Kidney (tissue), 14 donors: ENCODE results near the gene IFI27L1. TPM values are rescaled to one million over a fixed set of nuclear protein-coding genes. Genes with fewer than 3 reads are reported as not detected.

Experiments
- DNase-seq, 5 donors: peaks; one replicate each; pipeline ENCODE4 v3.0.0-alpha.2; 2013 to 2020
- FAIRE-seq: peaks from 2 replicates; lab custom pipeline; 2012; peaks lifted over from hg19 to GRCh38; lab: Jason Lieb, UNC
- H3K27ac ChIP-seq, 2 donors: one replicate each; pipeline ENCODE4 v1.7.0; 2013; ENCODE audit warnings: low read depth in 2 of 2, low read length in 2 of 2, inconsistent platforms in 1 of 2
- H3K27me3 ChIP-seq: one replicate; pipeline ENCODE4 v1.7.1; 2013; ENCODE audit warnings: low read length, inconsistent platforms; ENCODE audit not compliant: control insufficient read depth, insufficient read depth
- H3K36me3 ChIP-seq, 3 donors: one replicate each; pipeline versions ENCODE4 v1.7.0 to v1.7.1; 2013; ENCODE audit warnings: low read length in 3 of 3, control low read depth in 1 of 3, inconsistent platforms in 1 of 3; ENCODE audit not compliant: insufficient read depth in 3 of 3, control insufficient read depth in 2 of 3
- H3K4me1 ChIP-seq, 3 donors: one replicate each; pipeline versions ENCODE4 v1.7.0 to v1.7.1; 2013; ENCODE audit warnings: low read length in 3 of 3, inconsistent platforms in 1 of 3, low read depth in 1 of 3; ENCODE audit not compliant: control insufficient read depth in 2 of 3, insufficient read depth in 2 of 3
- H3K4me3 ChIP-seq, 3 donors: one replicate each; pipeline versions ENCODE4 v1.7.0 to v1.8.1; 2013; ENCODE audit warnings: low read length in 3 of 3, control low read depth in 1 of 3, inconsistent platforms in 1 of 3
- H3K9ac ChIP-seq, 3 donors: one replicate each; pipeline versions ENCODE4 v1.7.0 to v1.7.1; 2013; ENCODE audit warnings: low read length in 3 of 3, control low read depth in 1 of 3, inconsistent platforms in 1 of 3
- H3K9me3 ChIP-seq, 3 donors: one replicate each; pipeline versions ENCODE4 v1.7.0 to v1.7.1; 2013; ENCODE audit warnings: low read length in 3 of 3, control low read depth in 1 of 3, inconsistent platforms in 1 of 3; ENCODE audit not compliant: control insufficient read depth in 2 of 3, insufficient read depth in 1 of 3
- CTCF ChIP-seq: IDR thresholded peaks from 3 replicates; pipeline ENCODE4 v1.5.1; 2012; ENCODE audit warnings: mild to moderate bottlenecking, moderate library complexity, borderline replicate concordance; ENCODE audit not compliant: insufficient read depth; ENCODE audit errors: extremely low read depth
- intact Hi-C: fragments of 100-400 bp; cut with DNase I; formaldehyde crosslinking; loops from one replicate; pipeline ENCODE4 v1.11.1; 2022
- polyA plus RNA-seq: library from polyadenylated mRNA; stranded (reverse); fragments of 350-450 nt; fragmentation: Illumina TruSeq; extraction: RNeasy Lipid Tissue Mini Kit (QIAGEN cat#74804); gene quantifications from one replicate; pipeline ENCODE4 v1.2.3, GENCODE V29; 2014; ENCODE audit warnings: low read depth, low replicate concordance; ENCODE audit not compliant: insufficient read depth
- total RNA-seq: library from RNA; stranded (reverse); fragmentation: NEBNext Ultra II Directional; extraction: Animal tissue kit (Norgen Biotek cat#: 25700); gene quantifications from one replicate; pipeline ENCODE4 v1.2.1, GENCODE V29; 2021
- donor health status: control.
- donor health status: control.
- donor health status: control.
- donor health status: control.
- donor health status: control.
- donor health status: DM: yes; HTN: yes; CAD: no.
- donor health status: Normal renal cell carcinoma (clear cell type).

IFI27L1 gene
- total and polyA plus RNA-seq, 2 donors from 2014 or later: 22.5 to 30.6 TPM

- H3K4me3 ChIP-seq: no peak overlapping the region
- no peak for FAIRE-seq
- H3K36me3 ChIP-seq: no peaks in the 10 kb centered on the region
- no peak for TF ChIP-seq CTCF
- peak in 2 of 5 donors; percentile 5 to 11 for DNase-seq
- peaks cover 0 to 8% (median 0%) of the 10 kb centered on the region in 3 donors for H3K4me1 ChIP-seq
- intact Hi-C loops: no loop called here
- no peaks in the 10 kb centered on the region for H3K9me3 ChIP-seq
- H3K9ac ChIP-seq: no peak overlapping the region
- H3K27me3 ChIP-seq: no peaks in the 10 kb centered on the region
- H3K27ac ChIP-seq: no peak overlapping the region
Measured at GRCh38 chr14:94125659-94126418, 44.7 kb downstream of the IFI27L1 start.

GRCh38 chr14:94126419-94126677 lies 45.2 kb downstream of the IFI27L1 start:
- TF ChIP-seq CTCF: no peak
- H3K27ac ChIP-seq: no peak overlapping the region
- peaks cover 0 to 8% (median 0%) of the 10 kb centered on the region in 3 donors for H3K4me1 ChIP-seq
- no peak for FAIRE-seq
- no peak for DNase-seq
- intact Hi-C loops: no loop called here
- H3K9ac ChIP-seq: no peak overlapping the region
- H3K36me3 ChIP-seq: no peaks in the 10 kb centered on the region
- no peaks in the 10 kb centered on the region for H3K27me3 ChIP-seq
- H3K9me3 ChIP-seq: no peaks in the 10 kb centered on the region
- H3K4me3 ChIP-seq: no peak overlapping the region

GRCh38 chr14:94126800-94127199 lies 45.7 kb downstream of the IFI27L1 start:
- intact Hi-C loops: no loop called here
- H3K9me3 ChIP-seq: no peaks in the 10 kb centered on the region
- no peaks in the 10 kb centered on the region for H3K36me3 ChIP-seq
- TF ChIP-seq CTCF: no peak
- H3K27me3 ChIP-seq: no peaks in the 10 kb centered on the region
- no peak overlapping the region for H3K27ac ChIP-seq
- no peak for DNase-seq
- H3K4me1 ChIP-seq: peaks cover 0 to 8% (median 0%) of the 10 kb centered on the region in 3 donors
- no peak for FAIRE-seq
- H3K4me3 ChIP-seq: no peak overlapping the region
- H3K9ac ChIP-seq: no peak overlapping the region
